Nephron progenitor cell (in vitro differentiated cells): Measurements from ENCODE around the gene APBB3.

Experiments used
- DNase-seq: peaks from one replicate; pipeline ENCODE4 v3.0.0; 2021
- H3K27ac Mint-ChIP-seq: 2 replicates; pipeline ENCODE4 v1.8.0; 2021; ENCODE audit warnings: mild to moderate bottlenecking, moderate library complexity, mixed read lengths
- H3K27me3 Mint-ChIP-seq: 2 replicates; pipeline ENCODE4 v1.8.0; 2021; ENCODE audit warnings: mild to moderate bottlenecking, low read depth, mixed read lengths; ENCODE audit not compliant: poor library complexity
- H3K36me3 Mint-ChIP-seq: 2 replicates; pipeline ENCODE4 v1.8.0; 2021; ENCODE audit warnings: low read depth, mixed read lengths
- H3K4me1 Mint-ChIP-seq: 2 replicates; pipeline ENCODE4 v1.8.0; 2021; ENCODE audit warnings: mixed read lengths
- H3K4me3 Mint-ChIP-seq: 2 replicates; pipeline ENCODE4 v1.8.0; 2021; ENCODE audit warnings: mild to moderate bottlenecking, moderate library complexity, mixed read lengths
- H3K9me3 Mint-ChIP-seq: 2 replicates; pipeline ENCODE4 v1.8.0; 2021; ENCODE audit warnings: mild to moderate bottlenecking, moderate library complexity, mixed read lengths
- CTCF ChIP-seq: fragments of 200-600 bp; sonication (generic); IDR thresholded peaks from 2 replicates; pipeline ENCODE4 v1.5.0; 2021; ENCODE audit warnings: antibody characterized with exemption

APBB3 gene

GRCh38 chr5:140550147-140551079 lies 14.0 kb downstream of the APBB3 start:
- peaks cover 45% of the 10 kb centered on the region for H3K36me3 Mint-ChIP-seq
- no peaks in the 10 kb centered on the region for H3K27me3 Mint-ChIP-seq
- H3K27ac Mint-ChIP-seq: no peak overlapping the region
- TF ChIP-seq CTCF: no peak
- no peak overlapping the region for H3K4me3 Mint-ChIP-seq
- H3K9me3 Mint-ChIP-seq: no peaks in the 10 kb centered on the region
- no peak for DNase-seq
- peaks cover 44% of the 10 kb centered on the region for H3K4me1 Mint-ChIP-seq

- Mint-ChIP-seq H3K9me3 (no peaks in the 10 kb centered on the region), H3K36me3 (peaks cover 45% of the 10 kb centered on the region), H3K27ac (peak overlapping the region; percentile 93), H3K4me1 (peaks cover 39% of the 10 kb centered on the region), H3K27me3 (no peaks in the 10 kb centered on the region), H3K4me3 (no peak overlapping the region)
- DNase-seq: no peak
- TF ChIP-seq CTCF: no peak
These were observed 14.9 kb downstream of the APBB3 start for GRCh38 chr5:140549237-140550144.

GRCh38 chr5:140548791-140549190 lies 15.6 kb downstream of the APBB3 start:
- TF ChIP-seq CTCF: no peak
- no peak overlapping the region for H3K27ac Mint-ChIP-seq
- peaks cover 48% of the 10 kb centered on the region for H3K36me3 Mint-ChIP-seq
- DNase-seq: no peak
- peaks cover 36% of the 10 kb centered on the region for H3K4me1 Mint-ChIP-seq
- H3K9me3 Mint-ChIP-seq: no peaks in the 10 kb centered on the region
- no peaks in the 10 kb centered on the region for H3K27me3 Mint-ChIP-seq
- peak overlapping the region; percentile 77 for H3K4me3 Mint-ChIP-seq

GRCh38 chr5:140548300-140548688 lies 16.1 kb downstream of the APBB3 start:
- Mint-ChIP-seq H3K27ac (peak overlapping the region; percentile 92), H3K36me3 (peaks cover 50% of the 10 kb centered on the region), H3K4me1 (peaks cover 31% of the 10 kb centered on the region), H3K9me3 (no peaks in the 10 kb centered on the region), H3K27me3 (no peaks in the 10 kb centered on the region), H3K4me3 (peak overlapping the region; percentile 77)
- TF ChIP-seq CTCF: no peak
- no peak for DNase-seq

GRCh38 chr5:140547508-140548299 lies 16.7 kb downstream of the APBB3 start, which contains the start of gene EIF4EBP3:
Gene EIF4EBP3, plus strand, starts transcription at chr5:140547662. Its CDS starts 76 bp downstream, at chr5:140547738.
- H3K36me3 Mint-ChIP-seq: peaks cover 47% of the 10 kb centered on the region
- no peaks in the 10 kb centered on the region for H3K27me3 Mint-ChIP-seq
- DNase-seq: peak; percentile 93
- H3K4me3 Mint-ChIP-seq: peak within 1 kb of the TSS; percentile 77
- H3K9me3 Mint-ChIP-seq: no peaks in the 10 kb centered on the region
- peaks cover 31% of the 10 kb centered on the region for H3K4me1 Mint-ChIP-seq
- TF ChIP-seq CTCF: peak; percentile 55
- H3K27ac Mint-ChIP-seq: peak within 1 kb of the TSS; percentile 92
